ENCODE results near the gene DAO. TPM values are rescaled to one million over a fixed set of nuclear protein-coding genes. Genes with fewer than 3 reads are reported as not detected.

Gene DAO
- total RNA-seq: not detected in 2 replicates

DNA sequence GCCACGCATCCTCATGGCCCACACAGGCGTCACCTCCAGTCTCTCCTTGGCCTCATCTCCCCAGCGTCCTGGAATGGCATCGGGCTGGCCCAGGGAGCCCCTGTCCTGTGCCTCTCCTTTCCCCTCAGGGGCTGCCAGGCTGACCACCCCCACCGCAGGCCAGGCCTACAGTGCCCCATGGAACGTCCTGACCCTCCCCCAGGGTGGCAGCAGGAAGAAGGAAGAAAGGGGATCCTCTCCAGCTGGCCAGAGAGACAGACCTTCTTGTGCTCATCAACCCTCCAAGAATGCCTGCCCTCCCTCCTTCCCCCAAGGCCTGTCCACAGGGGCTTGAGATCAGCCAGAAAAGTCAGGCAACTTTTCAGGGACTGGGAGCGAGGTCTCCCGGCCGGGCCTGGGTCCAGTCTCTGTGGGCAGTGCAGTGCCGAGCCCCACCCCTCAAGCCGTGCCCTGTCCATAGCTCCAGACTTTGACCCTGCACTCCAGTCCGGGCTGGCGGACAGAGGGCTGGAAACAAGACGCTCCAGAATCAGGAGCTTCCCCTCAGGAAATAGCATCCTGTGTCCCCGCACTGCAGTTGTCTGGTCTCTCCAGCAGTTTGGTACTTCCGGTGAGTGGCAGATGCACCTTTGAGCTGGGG is at the start of gene DAO:
TSS of gene DAO (plus strand) at position 478 of the 640 bp plus-strand sequence. CDS start 4,915 bp downstream, outside the sequence.

Small RNA genes within 50 kb of the gene (small RNA-seq; reads per million reads assigned to genes)
- gene MIR619 (ENCODE audit: low replicate concordance): not detected
- gene RNU6-361P (ENCODE audit: low replicate concordance): not detected

Other genes starting within 250 kb of the DAO start
- gene SELPLG, start 246.2 kb upstream of the DAO start, total RNA-seq: 1.3 and 2.1 TPM in 2 replicates
- gene CORO1C, start 148.6 kb upstream of the DAO start, total RNA-seq: 169 and 330 TPM in 2 replicates
- 16.2 and 38.8 TPM in 2 replicates for gene SSH1, start 22.5 kb upstream of the DAO start, total RNA-seq
- gene SVOP, start 141.0 kb downstream of the DAO start, total RNA-seq: not detected in 2 replicates
- gene USP30, start 172.5 kb downstream of the DAO start, total RNA-seq: 9.6 and 11.4 TPM in 2 replicates
- gene ALKBH2, start 213.4 kb downstream of the DAO start, total RNA-seq: 8.3 and 10.5 TPM in 2 replicates
- gene UNG, start 217.5 kb downstream of the DAO start, total RNA-seq: 7.7 and 23.6 TPM in 2 replicates
- 1.5 and 4.3 TPM in 2 replicates for gene ACACB, start 236.5 kb downstream of the DAO start, total RNA-seq

Data from placental pericyte (primary cell).